ENCODE results near the gene HS3ST6.

The HS3ST6 gene

DNA sequence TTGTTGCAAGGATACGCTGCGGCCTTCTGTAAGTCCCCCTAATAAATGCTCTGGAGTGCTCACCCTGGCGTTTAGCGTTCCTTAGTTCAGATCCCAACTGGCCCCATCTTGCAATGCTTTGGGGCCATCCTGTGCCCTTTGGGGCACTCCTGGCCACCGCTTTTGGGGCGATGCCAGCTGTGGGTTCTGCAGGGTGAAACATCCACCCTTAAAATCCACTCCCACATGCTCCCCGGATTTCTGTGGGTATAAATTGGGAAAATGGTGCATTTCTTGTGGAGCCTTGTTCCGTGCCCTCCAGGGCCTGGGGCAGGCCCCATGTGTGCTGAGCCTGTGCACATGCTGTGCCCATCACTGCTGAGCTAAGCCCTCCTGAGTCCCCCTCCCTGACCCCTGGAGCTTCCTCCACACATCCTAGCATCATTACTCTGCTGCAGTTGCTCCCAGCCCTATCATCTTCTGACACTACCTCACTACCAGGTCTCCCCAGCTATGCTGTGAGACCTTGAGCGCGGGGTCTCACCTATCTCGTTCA, 18.8 kb upstream of the HS3ST6 start:
- Histone ChIP-seq H3K9ac (ENCODE audit: low read depth, low read length) (no peak overlapping the region), H3K4me1 (ENCODE audit: insufficient read depth, low read length) (no peaks in the 10 kb centered on the region), H3K4me3 (ENCODE audit: low read length) (no peak overlapping the region), H3K36me3 (ENCODE audit: insufficient read depth, low read depth, low read length) (peaks cover 21% of the 10 kb centered on the region; the same call in 1 of the 2 replicates), H3K27me3 (ENCODE audit: insufficient read depth, low read length) (no peaks in the 10 kb centered on the region; the same call in 1 of the 2 replicates), H3K27ac (ENCODE audit: low read length) (no peak overlapping the region), H3K9me3 (ENCODE audit: insufficient read depth, low read depth, low read length) (no peaks in the 10 kb centered on the region)

DNA sequence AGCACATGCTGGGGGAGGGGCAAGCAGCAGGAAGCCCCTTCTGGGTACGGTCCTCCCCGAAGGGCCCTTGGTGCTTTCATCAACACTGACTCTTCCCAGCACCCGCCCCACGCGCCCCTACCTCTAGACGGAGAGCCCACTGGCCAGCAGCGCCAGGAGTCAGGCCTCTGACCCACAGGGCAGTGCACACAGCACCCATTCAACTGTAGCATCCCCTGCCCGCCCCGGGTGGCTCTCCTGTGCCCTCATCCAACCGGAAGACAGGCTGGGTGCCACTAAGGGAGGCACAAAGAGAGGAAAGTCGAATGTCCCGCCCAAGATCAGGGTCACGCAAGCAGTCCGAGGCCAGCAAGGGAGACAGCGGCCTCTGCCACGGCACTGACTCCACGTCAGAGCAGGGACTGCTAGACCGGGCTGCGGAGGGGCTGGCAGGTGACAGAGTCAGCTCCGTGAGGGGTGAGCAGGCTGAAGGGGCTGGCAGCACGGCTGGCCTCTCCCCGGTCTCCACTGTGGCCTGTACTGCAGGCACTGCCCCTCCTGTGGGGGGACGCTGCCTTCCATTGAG, 15.0 kb upstream of the HS3ST6 start:
- Histone ChIP-seq H3K9ac (ENCODE audit: low read depth, low read length) (no peak overlapping the region), H3K4me1 (ENCODE audit: insufficient read depth, low read length) (no peaks in the 10 kb centered on the region), H3K4me3 (ENCODE audit: low read length) (no peak overlapping the region), H3K27me3 (ENCODE audit: insufficient read depth, low read length) (peaks cover 15% of the 10 kb centered on the region), H3K36me3 (ENCODE audit: insufficient read depth, low read depth, low read length) (peaks cover 6% of the 10 kb centered on the region; the same call in 1 of the 2 replicates), H3K9me3 (ENCODE audit: insufficient read depth, low read depth, low read length) (no peaks in the 10 kb centered on the region), H3K27ac (ENCODE audit: low read length) (no peak overlapping the region)

DNA sequence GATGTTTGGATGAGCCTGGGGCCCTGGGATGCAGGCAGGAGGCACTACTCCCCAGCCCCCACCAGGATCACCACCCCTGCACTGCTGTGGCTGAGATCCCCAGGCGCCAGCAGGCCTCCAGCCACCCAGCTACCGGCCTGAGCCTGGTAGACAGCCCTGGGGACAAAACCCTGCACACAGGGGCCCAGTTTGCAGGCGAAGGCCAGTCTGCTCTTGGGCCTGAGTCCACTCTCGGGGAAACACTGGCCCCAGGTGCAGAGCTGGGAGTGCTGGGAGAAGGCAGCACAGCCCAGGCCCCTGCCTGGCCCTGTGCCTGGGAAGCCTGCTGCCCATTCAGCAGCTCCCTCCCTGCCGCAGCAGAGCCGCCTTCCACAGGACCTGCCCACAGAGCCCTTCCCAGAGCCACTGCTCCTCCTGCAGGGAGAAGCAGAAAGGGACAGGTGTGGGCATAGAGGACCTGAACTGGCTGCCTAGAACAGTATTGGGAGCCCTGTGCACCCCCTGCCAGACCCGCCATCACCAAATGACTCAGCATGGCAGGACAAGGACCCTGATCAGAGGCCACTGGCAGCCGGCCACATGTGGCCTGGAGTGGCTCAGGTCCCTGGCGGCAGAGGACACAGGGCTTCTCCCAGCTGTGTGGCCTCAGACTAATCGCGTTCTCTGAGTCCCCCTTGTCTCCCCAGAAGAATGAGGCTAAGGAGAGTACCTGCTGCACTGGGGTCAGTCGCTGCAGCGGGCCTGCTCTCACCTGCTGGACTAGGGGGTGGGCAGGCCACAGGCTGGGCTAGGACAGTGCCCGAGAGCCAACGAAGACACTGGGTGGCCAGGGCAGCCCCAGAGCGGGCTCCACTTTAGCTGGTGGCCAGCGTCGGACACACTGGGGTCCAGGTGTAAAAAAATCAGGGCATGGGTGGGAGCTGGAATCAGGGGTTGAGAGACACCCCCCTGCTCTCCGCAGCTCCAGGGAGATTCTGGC, 14.1 kb upstream of the HS3ST6 start:
- Histone ChIP-seq H3K27me3 (ENCODE audit: insufficient read depth, low read length) (peaks cover 15% of the 10 kb centered on the region), H3K9ac (ENCODE audit: low read depth, low read length) (no peak overlapping the region), H3K36me3 (ENCODE audit: insufficient read depth, low read depth, low read length) (no peaks in the 10 kb centered on the region), H3K9me3 (ENCODE audit: insufficient read depth, low read depth, low read length) (no peaks in the 10 kb centered on the region), H3K4me3 (ENCODE audit: low read length) (no peak overlapping the region), H3K4me1 (ENCODE audit: insufficient read depth, low read length) (no peaks in the 10 kb centered on the region), H3K27ac (ENCODE audit: low read length) (no peak overlapping the region)

GRCh38 chr16:1930338-1930720, 12.1 kb upstream of the HS3ST6 start:
- peaks cover 19% of the 10 kb centered on the region for H3K27me3 ChIP-seq (ENCODE audit: insufficient read depth, low read length)
- 0 out of 2 replicates have a peak, but pooled peaks cover 2% of the 10 kb centered on the region for H3K4me1 ChIP-seq (ENCODE audit: insufficient read depth, low read length)
- no peak overlapping the region for H3K4me3 ChIP-seq (ENCODE audit: low read length)
- no peak overlapping the region for H3K9ac ChIP-seq (ENCODE audit: low read depth, low read length)
- no peak overlapping the region for H3K27ac ChIP-seq (ENCODE audit: low read length)
- no peaks in the 10 kb centered on the region for H3K9me3 ChIP-seq (ENCODE audit: insufficient read depth, low read depth, low read length)
- no peaks in the 10 kb centered on the region for H3K36me3 ChIP-seq (ENCODE audit: insufficient read depth, low read depth, low read length)

DNA sequence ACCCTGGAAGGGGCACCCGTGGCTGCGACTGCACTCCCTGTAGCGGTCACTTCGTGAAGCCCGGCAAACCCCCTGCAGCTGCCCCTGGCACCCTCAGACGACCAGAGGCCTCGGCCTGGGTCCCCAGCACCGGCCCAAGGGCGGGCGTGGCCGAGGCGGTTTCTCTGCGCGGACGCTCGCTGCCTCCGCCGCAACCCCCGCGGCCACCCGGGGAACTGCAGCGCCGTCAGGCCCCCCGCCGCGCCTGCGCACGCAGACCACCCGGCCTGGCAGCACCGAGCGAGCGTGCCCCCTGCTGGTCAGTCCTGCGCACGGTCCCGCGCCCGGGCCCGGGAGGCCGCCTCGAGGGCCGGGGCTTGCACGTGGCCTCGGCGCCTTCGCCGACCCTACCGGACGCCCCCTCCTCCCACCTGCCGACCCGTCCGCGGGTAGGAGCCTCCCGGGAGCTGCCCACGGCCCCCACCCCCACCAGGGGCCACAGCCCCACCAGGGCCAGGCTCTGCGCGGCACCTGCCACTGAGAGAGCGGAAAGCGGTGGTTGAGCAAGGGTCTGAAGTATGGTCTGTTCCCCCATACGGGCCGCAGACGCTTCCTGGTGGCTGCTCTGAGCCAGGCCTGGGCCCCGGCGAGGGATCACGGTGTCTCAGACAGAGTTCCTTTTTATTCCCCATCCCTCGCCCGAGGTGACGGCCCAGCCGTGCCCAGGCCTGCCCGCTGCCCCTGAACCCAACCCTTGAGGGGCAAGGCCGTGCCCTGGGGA, 11.5 kb upstream of the HS3ST6 start:
- no peak overlapping the region for H3K27ac ChIP-seq (ENCODE audit: low read length)
- no peaks in the 10 kb centered on the region for H3K36me3 ChIP-seq (ENCODE audit: insufficient read depth, low read depth, low read length)
- peaks cover 23% of the 10 kb centered on the region for H3K27me3 ChIP-seq (ENCODE audit: insufficient read depth, low read length)
- H3K9me3 ChIP-seq (ENCODE audit: insufficient read depth, low read depth, low read length), result no peaks in the 10 kb centered on the region
- H3K9ac ChIP-seq (ENCODE audit: low read depth, low read length), result no peak overlapping the region
- H3K4me3 ChIP-seq (ENCODE audit: low read length), result peak overlapping the region; percentile 30; the same call in 1 of the 2 replicates
- 0 out of 2 replicates have a peak, but pooled peaks cover 2% of the 10 kb centered on the region for H3K4me1 ChIP-seq (ENCODE audit: insufficient read depth, low read length)

- H3K27me3 ChIP-seq (ENCODE audit: insufficient read depth, low read length), result peaks cover 29% of the 10 kb centered on the region
- H3K4me1 ChIP-seq (ENCODE audit: insufficient read depth, low read length), result 0 out of 2 replicates have a peak, but pooled peaks cover 2% of the 10 kb centered on the region
- peak overlapping the region; percentile 30; the same call in 1 of the 2 replicates for H3K4me3 ChIP-seq (ENCODE audit: low read length)
- H3K36me3 ChIP-seq (ENCODE audit: insufficient read depth, low read depth, low read length), result no peaks in the 10 kb centered on the region
- no peak overlapping the region for H3K27ac ChIP-seq (ENCODE audit: low read length)
- H3K9me3 ChIP-seq (ENCODE audit: insufficient read depth, low read depth, low read length), result no peaks in the 10 kb centered on the region
- no peak overlapping the region for H3K9ac ChIP-seq (ENCODE audit: low read depth, low read length)
Measured at GRCh38 chr16:1929105-1929504, 10.9 kb upstream of the HS3ST6 start.

- Histone ChIP-seq H3K27ac (ENCODE audit: low read length) (no peak overlapping the region), H3K9ac (ENCODE audit: low read depth, low read length) (no peak overlapping the region), H3K9me3 (ENCODE audit: insufficient read depth, low read depth, low read length) (no peaks in the 10 kb centered on the region), H3K36me3 (ENCODE audit: insufficient read depth, low read depth, low read length) (no peaks in the 10 kb centered on the region), H3K4me3 (ENCODE audit: low read length) (no peak overlapping the region), H3K4me1 (ENCODE audit: insufficient read depth, low read length) (peaks cover 2% of the 10 kb centered on the region; the same call in 1 of the 2 replicates), H3K27me3 (ENCODE audit: insufficient read depth, low read length) (peaks cover 57% of the 10 kb centered on the region)
Measured at GRCh38 chr16:1926271-1926670, 8.1 kb upstream of the HS3ST6 start.

DNA sequence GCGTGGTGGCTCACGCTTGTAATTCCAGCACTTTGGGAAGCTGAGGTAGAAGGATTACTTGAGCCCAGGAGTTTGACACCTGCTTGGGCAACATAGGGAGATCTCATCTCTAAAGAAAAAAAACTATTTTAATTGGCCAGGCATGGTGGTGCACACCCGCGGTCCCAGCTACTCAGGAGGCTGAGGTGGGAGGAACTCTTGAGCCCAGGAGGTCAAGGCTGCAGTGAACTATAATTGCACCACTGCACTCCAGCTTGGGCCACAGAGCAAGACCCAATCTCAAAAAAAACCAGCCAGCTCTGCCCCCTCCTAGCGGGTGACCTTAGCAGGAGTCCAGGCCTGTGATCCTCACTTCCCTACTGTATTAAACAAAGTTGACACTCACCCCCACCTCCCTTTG, 5.9 kb upstream of the HS3ST6 start:
- Histone ChIP-seq H3K27me3 (ENCODE audit: insufficient read depth, low read length) (peaks cover 64% of the 10 kb centered on the region), H3K9me3 (ENCODE audit: insufficient read depth, low read depth, low read length) (no peaks in the 10 kb centered on the region), H3K9ac (ENCODE audit: low read depth, low read length) (no peak overlapping the region), H3K36me3 (ENCODE audit: insufficient read depth, low read depth, low read length) (no peaks in the 10 kb centered on the region), H3K27ac (ENCODE audit: low read length) (no peak overlapping the region), H3K4me1 (ENCODE audit: insufficient read depth, low read length) (peaks cover 2% of the 10 kb centered on the region; the same call in 1 of the 2 replicates), H3K4me3 (ENCODE audit: low read length) (no peak overlapping the region)

GRCh38 chr16:1923299-1924034, 5.3 kb upstream of the HS3ST6 start:
- H3K4me1 ChIP-seq (ENCODE audit: insufficient read depth, low read length), result peaks cover 2% of the 10 kb centered on the region; the same call in 1 of the 2 replicates
- peak overlapping the region; percentile 45; the same call in 1 of the 2 replicates for H3K4me3 ChIP-seq (ENCODE audit: low read length)
- H3K36me3 ChIP-seq (ENCODE audit: insufficient read depth, low read depth, low read length), result no peaks in the 10 kb centered on the region
- H3K27me3 ChIP-seq (ENCODE audit: insufficient read depth, low read length), result peaks cover 70% of the 10 kb centered on the region
- no peak overlapping the region for H3K9ac ChIP-seq (ENCODE audit: low read depth, low read length)
- H3K27ac ChIP-seq (ENCODE audit: low read length), result no peak overlapping the region
- H3K9me3 ChIP-seq (ENCODE audit: insufficient read depth, low read depth, low read length), result no peaks in the 10 kb centered on the region

DNA sequence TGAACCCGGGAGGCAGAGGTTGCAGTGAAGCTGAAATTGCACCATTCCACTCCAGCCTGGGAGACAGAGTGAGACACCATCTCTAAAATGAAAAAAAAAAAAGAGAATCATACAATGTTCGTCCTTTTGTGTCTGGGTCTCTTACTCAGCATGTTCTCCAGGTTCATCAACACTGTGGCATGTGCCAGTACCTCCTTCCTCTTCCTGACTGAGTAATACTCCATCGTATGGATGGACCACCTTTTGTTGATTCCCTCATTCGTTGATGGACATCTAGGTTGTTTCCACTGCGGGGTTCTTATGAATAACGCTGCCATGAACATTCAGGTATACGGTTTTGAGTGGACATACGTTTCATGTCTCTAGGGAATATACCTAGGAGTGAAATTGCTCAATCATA, 4.1 kb upstream of the HS3ST6 start:
- Histone ChIP-seq H3K27me3 (ENCODE audit: insufficient read depth, low read length) (peaks cover 78% of the 10 kb centered on the region), H3K36me3 (ENCODE audit: insufficient read depth, low read depth, low read length) (no peaks in the 10 kb centered on the region), H3K9me3 (ENCODE audit: insufficient read depth, low read depth, low read length) (no peaks in the 10 kb centered on the region), H3K27ac (ENCODE audit: low read length) (no peak overlapping the region), H3K4me3 (ENCODE audit: low read length) (no peak overlapping the region), H3K4me1 (ENCODE audit: insufficient read depth, low read length) (peaks cover 2% of the 10 kb centered on the region; the same call in 1 of the 2 replicates), H3K9ac (ENCODE audit: low read depth, low read length) (no peak overlapping the region)

Data from iPS-20b (cell line).